ENCODE results near the gene ERG. TPM values are rescaled to one million over a fixed set of nuclear protein-coding genes. Genes with fewer than 3 reads are reported as not detected.

ERG gene
- total RNA-seq, 1 experiment from 2014 or later, result not detected

DNA sequence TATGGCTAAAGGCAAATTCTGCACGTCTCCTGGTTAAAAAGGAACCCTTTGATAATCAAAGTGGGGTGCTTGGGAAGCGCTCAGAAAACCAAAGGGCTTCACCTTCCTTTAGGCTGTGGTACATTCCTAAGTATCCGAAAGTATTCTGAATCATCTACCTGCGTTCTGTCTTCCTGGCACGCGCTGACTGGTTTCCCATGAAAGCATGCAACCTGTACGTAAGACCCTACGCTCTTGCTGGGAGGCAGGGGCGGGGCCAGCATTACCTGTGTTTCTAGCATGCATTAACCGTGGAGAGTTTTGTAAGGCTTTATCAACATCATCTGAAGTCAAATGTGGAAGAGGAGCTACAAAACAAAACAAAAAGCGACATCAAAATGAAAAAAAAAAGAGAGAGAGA lies 96.0 kb downstream of the ERG start:
- no peak overlapping the region for H3K27ac Mint-ChIP-seq (ENCODE audit: unreplicated experiment)
- TF ChIP-seq, protein P1, sequence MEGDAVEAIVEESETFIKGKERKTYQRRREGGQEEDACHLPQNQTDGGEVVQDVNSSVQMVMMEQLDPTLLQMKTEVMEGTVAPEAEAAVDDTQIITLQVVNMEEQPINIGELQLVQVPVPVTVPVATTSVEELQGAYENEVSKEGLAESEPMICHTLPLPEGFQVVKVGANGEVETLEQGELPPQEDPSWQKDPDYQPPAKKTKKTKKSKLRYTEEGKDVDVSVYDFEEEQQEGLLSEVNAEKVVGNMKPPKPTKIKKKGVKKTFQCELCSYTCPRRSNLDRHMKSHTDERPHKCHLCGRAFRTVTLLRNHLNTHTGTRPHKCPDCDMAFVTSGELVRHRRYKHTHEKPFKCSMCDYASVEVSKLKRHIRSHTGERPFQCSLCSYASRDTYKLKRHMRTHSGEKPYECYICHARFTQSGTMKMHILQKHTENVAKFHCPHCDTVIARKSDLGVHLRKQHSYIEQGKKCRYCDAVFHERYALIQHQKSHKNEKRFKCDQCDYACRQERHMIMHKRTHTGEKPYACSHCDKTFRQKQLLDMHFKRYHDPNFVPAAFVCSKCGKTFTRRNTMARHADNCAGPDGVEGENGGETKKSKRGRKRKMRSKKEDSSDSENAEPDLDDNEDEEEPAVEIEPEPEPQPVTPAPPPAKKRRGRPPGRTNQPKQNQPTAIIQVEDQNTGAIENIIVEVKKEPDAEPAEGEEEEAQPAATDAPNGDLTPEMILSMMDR (IDR thresholded peaks at IDR 0.05; ENCODE audit: unreplicated experiment), result no peak
- H3K36me3 Mint-ChIP-seq (ENCODE audit: insufficient read depth, unreplicated experiment), result no peaks in the 10 kb centered on the region
- CTCF ChIA-PET, result no interaction called here
- BruUV-seq (replicated peaks), result no TSS peak
- DNase-seq, result no peak
- H3K9me3 Mint-ChIP-seq (ENCODE audit: low read depth, unreplicated experiment), result no peaks in the 10 kb centered on the region
- H3K4me3 Mint-ChIP-seq (ENCODE audit: low read depth, unreplicated experiment), result no peak overlapping the region
- H3K4me1 Mint-ChIP-seq (ENCODE audit: low read depth, unreplicated experiment), result no peaks in the 10 kb centered on the region
- peaks cover 79% of the 10 kb centered on the region for H3K27me3 Mint-ChIP-seq (ENCODE audit: unreplicated experiment)
- intact Hi-C loops (cut with micrococcal nuclease; ENCODE audit: unreplicated experiment), result no loop called here

- CTCF ChIA-PET, result no interaction called here
- BruUV-seq (replicated peaks), result no TSS peak
- no peak for DNase-seq
- H3K9me3 Mint-ChIP-seq (ENCODE audit: low read depth, unreplicated experiment), result no peaks in the 10 kb centered on the region
- no peaks in the 10 kb centered on the region for H3K4me1 Mint-ChIP-seq (ENCODE audit: low read depth, unreplicated experiment)
- TF ChIP-seq, protein P1 (IDR thresholded peaks at IDR 0.05; ENCODE audit: unreplicated experiment), result no peak
- no peak overlapping the region for H3K27ac Mint-ChIP-seq (ENCODE audit: unreplicated experiment)
- H3K4me3 Mint-ChIP-seq (ENCODE audit: low read depth, unreplicated experiment), result no peak overlapping the region
- peaks cover 88% of the 10 kb centered on the region for H3K27me3 Mint-ChIP-seq (ENCODE audit: unreplicated experiment)
- no peaks in the 10 kb centered on the region for H3K36me3 Mint-ChIP-seq (ENCODE audit: insufficient read depth, unreplicated experiment)
- intact Hi-C loops (cut with micrococcal nuclease; ENCODE audit: unreplicated experiment), result no loop called here
These were observed 96.9 kb downstream of the ERG start for GRCh38 chr21:38401191-38401926.

DNA sequence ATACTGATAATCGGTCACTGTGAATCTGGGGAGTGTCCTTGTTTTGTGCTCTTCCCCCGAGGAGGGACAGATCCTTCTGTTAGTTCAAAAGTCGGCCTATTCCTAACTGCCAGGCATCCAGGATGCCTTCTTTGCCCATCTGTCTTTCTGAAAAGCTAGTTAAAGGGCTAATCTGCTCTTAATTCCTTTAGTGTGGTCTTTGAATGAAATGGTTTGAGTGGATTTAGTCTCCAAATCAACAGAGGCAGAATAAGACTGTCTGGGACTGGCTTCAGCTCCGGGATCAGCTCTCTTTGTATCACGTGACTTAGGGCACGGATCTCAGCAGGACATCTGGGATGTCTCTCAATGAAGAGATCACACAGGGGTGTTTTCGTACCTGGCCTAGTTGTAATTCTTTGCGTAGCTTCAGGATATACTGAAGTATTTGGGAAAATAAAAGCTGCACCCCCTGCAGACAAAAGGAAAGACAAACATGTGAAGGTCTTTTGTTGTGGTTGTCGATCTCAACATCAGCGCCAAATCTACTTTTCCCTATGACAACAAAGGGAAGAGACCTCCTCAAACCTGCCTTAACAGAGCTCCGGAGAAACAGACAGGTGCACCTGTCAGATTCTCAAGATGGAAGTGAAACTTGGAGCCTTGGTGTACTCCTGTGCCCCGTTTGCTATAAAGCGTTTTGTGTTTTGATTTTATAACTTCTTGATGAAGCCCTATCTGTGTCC lies 97.9 kb downstream of the ERG start:
- Mint-ChIP-seq H3K4me1 (ENCODE audit: low read depth, unreplicated experiment) (no peaks in the 10 kb centered on the region), H3K27ac (ENCODE audit: unreplicated experiment) (no peak overlapping the region), H3K27me3 (ENCODE audit: unreplicated experiment) (peaks cover 96% of the 10 kb centered on the region), H3K36me3 (ENCODE audit: insufficient read depth, unreplicated experiment) (no peaks in the 10 kb centered on the region), H3K9me3 (ENCODE audit: low read depth, unreplicated experiment) (no peaks in the 10 kb centered on the region), H3K4me3 (ENCODE audit: low read depth, unreplicated experiment) (no peak overlapping the region)
- TF ChIP-seq, protein P1 (IDR thresholded peaks at IDR 0.05; ENCODE audit: unreplicated experiment), result no peak
- no peak for DNase-seq
- CTCF ChIA-PET, result no interaction called here
- no TSS peak for BruUV-seq (replicated peaks)
- intact Hi-C loops (cut with micrococcal nuclease; ENCODE audit: unreplicated experiment), result no loop called here

DNA sequence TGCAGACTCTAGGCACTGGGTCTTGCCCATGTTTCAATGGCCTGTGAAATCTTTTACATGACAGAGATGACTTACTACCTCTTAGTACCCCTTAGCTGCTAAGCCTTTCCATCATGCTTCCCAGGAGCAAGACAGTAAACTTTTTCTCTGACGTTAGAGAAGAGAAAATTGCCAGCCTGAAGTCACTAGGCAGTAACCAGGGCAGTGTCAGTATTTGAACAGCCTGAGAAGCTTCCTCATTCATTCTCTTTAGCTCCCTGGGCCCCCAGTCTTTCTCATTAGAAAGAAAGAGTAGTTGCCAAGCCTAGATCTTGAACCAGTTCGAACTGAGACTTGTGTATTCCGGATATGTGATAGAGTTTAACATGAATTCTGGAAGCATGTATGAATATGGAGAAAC lies 99.2 kb downstream of the ERG start:
- peaks cover 96% of the 10 kb centered on the region for H3K27me3 Mint-ChIP-seq (ENCODE audit: unreplicated experiment)
- no peaks in the 10 kb centered on the region for H3K36me3 Mint-ChIP-seq (ENCODE audit: insufficient read depth, unreplicated experiment)
- DNase-seq, result no peak
- TF ChIP-seq, protein P1 (IDR thresholded peaks at IDR 0.05; ENCODE audit: unreplicated experiment), result no peak
- no peak overlapping the region for H3K27ac Mint-ChIP-seq (ENCODE audit: unreplicated experiment)
- H3K9me3 Mint-ChIP-seq (ENCODE audit: low read depth, unreplicated experiment), result no peaks in the 10 kb centered on the region
- intact Hi-C loops (cut with micrococcal nuclease; ENCODE audit: unreplicated experiment), result no loop called here
- no TSS peak for BruUV-seq (replicated peaks)
- H3K4me3 Mint-ChIP-seq (ENCODE audit: low read depth, unreplicated experiment), result no peak overlapping the region
- CTCF ChIA-PET, result no interaction called here
- no peaks in the 10 kb centered on the region for H3K4me1 Mint-ChIP-seq (ENCODE audit: low read depth, unreplicated experiment)

Data from Calu3 (cell line).